HepG2 (cell line): ENCODE results near the gene GJC2. TPM values are rescaled to one million over a fixed set of nuclear protein-coding genes. Genes with fewer than 3 reads are reported as not detected.

Experiments used
- CCDC6 ChIP-seq: sonication (generic); formaldehyde crosslinking; IDR thresholded peaks from 2 replicates; pipeline ENCODE4 v1.8.1; 2022; ENCODE audit warnings: mild to moderate bottlenecking, missing genetic modification reagents, moderate library complexity
- DRAP1 ChIP-seq: IDR thresholded peaks from 2 replicates; pipeline ENCODE4 v1.6.1; 2016; ENCODE audit warnings: missing genetic modification reagents, missing compliant biosample characterization
- SP2 ChIP-seq: sonication (generic); formaldehyde crosslinking; IDR thresholded peaks from 2 replicates; pipeline ENCODE4 v1.5.1; 2020; ENCODE audit warnings: mild to moderate bottlenecking, missing genetic modification reagents
- TEAD2 ChIP-seq: sonication (generic); formaldehyde crosslinking; IDR thresholded peaks from 2 replicates; pipeline ENCODE4 v1.9.0; 2021; ENCODE audit warnings: missing genetic modification reagents
- ZNF510 ChIP-seq: sonication (generic); formaldehyde crosslinking; IDR thresholded peaks from 2 replicates; pipeline ENCODE4 v1.4.0; 2020; ENCODE audit warnings: low read depth, mild to moderate bottlenecking, missing genetic modification reagents
- ZNF672 ChIP-seq: sonication (generic); formaldehyde crosslinking; IDR thresholded peaks from 2 replicates; pipeline ENCODE4 v1.8.1; 2022; ENCODE audit warnings: missing genetic modification reagents
- ZNF761 ChIP-seq: sonication (generic); formaldehyde crosslinking; conservative IDR thresholded peaks from 2 replicates; pipeline ENCODE4 v1.4.0; 2020; ENCODE audit warnings: mild to moderate bottlenecking, missing genetic modification reagents
- polyA plus RNA-seq, 8 experiments: library from polyadenylated mRNA; depleted of rRNA in 3 of 8; stranded (reverse) in 7 of 8; unstranded in 1 of 8; fragments of >200 nt; fragmentation: Illumina TruSeq in 4 of 8; extraction: Trizol in 4 of 8; gene quantifications; 2 replicates each; pipeline versions ENCODE4 v1.2.1 to v1.2.3, GENCODE V29; 2011 to 2016; ENCODE audit warnings: low read depth in 4 of 8, missing spikeins in 1 of 8, mixed read lengths in 1 of 8; ENCODE audit not compliant: insufficient read depth in 1 of 8
- total RNA-seq, 5 experiments: library from RNA; depleted of rRNA; stranded (reverse); fragments of >200 nt; fragmentation: Illumina TruSeq; extraction: Trizol; gene quantifications; 2 replicates each; pipeline ENCODE4 v1.2.3, GENCODE V29; 2016; ENCODE audit warnings: low read depth in 1 of 5
- TF ChIP-seq, protein P1 (sequence below): sonication (generic); formaldehyde crosslinking; IDR thresholded peaks from one replicate; pipeline ENCODE4 v1.5.1; 2020; ENCODE audit warnings: mild to moderate bottlenecking, missing genetic modification reagents; ENCODE audit errors: not compliant biosample characterization

The GJC2 gene
- total and polyA plus RNA-seq, 2 of the 13 experiments (the other 11 are each of a cell fraction or from before 2014, with no cell fraction given): 1.6 to 3.8 TPM

- TF ChIP-seq, protein P1, sequence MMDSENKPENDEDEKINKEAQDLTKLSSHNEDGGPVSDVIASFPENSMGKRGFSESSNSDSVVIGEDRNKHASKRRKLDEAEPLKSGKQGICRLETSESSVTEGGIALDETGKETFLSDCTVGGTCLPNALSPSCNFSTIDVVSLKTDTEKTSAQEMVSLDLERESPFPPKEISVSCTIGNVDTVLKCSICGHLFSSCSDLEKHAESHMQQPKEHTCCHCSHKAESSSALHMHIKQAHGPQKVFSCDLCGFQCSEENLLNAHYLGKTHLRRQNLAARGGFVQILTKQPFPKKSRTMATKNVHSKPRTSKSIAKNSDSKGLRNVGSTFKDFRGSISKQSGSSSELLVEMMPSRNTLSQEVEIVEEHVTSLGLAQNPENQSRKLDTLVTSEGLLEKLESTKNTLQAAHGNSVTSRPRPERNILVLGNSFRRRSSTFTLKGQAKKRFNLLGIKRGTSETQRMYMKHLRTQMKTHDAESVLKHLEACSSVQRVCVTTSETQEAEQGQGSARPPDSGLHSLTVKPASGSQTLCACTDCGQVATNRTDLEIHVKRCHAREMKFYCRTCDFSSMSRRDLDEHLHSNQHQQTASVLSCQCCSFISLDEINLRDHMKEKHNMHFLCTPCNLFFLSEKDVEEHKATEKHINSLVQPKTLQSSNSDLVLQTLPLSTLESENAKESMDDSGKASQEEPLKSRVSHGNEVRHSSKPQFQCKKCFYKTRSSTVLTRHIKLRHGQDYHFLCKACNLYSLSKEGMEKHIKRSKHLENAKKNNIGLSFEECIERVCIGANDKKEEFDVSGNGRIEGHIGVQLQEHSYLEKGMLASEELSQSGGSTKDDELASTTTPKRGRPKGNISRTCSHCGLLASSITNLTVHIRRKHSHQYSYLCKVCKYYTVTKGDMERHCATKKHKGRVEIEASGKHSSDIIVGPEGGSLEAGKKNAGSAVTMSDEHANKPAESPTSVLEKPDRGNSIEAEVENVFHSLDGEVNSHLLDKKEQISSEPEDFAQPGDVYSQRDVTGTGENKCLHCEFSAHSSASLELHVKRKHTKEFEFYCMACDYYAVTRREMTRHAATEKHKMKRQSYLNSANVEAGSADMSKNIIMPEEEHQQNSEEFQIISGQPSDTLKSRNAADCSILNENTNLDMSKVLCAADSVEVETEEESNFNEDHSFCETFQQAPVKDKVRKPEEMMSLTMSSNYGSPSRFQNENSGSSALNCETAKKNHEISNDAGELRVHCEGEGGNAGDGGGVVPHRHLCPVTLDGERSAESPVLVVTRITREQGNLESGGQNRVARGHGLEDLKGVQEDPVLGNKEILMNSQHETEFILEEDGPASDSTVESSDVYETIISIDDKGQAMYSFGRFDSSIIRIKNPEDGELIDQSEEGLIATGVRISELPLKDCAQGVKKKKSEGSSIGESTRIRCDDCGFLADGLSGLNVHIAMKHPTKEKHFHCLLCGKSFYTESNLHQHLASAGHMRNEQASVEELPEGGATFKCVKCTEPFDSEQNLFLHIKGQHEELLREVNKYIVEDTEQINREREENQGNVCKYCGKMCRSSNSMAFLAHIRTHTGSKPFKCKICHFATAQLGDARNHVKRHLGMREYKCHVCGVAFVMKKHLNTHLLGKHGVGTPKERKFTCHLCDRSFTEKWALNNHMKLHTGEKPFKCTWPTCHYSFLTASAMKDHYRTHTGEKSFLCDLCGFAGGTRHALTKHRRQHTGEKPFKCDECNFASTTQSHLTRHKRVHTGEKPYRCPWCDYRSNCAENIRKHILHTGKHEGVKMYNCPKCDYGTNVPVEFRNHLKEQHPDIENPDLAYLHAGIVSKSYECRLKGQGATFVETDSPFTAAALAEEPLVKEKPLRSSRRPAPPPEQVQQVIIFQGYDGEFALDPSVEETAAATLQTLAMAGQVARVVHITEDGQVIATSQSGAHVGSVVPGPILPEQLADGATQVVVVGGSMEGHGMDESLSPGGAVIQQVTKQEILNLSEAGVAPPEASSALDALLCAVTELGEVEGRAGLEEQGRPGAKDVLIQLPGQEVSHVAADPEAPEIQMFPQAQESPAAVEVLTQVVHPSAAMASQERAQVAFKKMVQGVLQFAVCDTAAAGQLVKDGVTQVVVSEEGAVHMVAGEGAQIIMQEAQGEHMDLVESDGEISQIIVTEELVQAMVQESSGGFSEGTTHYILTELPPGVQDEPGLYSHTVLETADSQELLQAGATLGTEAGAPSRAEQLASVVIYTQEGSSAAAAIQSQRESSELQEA: no peak
- no peak for TF ChIP-seq SP2
- TF ChIP-seq TEAD2 (CRISPR knock-in tag): no peak
- no peak for TF ChIP-seq ZNF761 (CRISPR knock-in tag)
- no peak for TF ChIP-seq ZNF672
- no peak for TF ChIP-seq CCDC6 (CRISPR knock-in tag)
- TF ChIP-seq DRAP1 (CRISPR knock-in tag): peak; percentile 31; the same call in 1 of the 2 replicates
- TF ChIP-seq ZNF510 (CRISPR knock-in tag): no peak
- TF ChIP-seq, all 625 proteins: peak for 59
Measured at GRCh38 chr1:228109962-228110488, 39.7 kb upstream of the GJC2 start (continued).
